NCI-H1105 (cell line): ENCODE measurements around the gene PTGES.
"Not testable (repeated sequence)": the region's sequence is repeated elsewhere in the genome, so short reads cannot be mapped to it uniquely, and the experiment has no call there.

Source experiments
- DNase-seq: peaks from one replicate; lab custom pipeline; 2025; lab: John Stamatoyannopoulos, UW

Gene PTGES, protein sequence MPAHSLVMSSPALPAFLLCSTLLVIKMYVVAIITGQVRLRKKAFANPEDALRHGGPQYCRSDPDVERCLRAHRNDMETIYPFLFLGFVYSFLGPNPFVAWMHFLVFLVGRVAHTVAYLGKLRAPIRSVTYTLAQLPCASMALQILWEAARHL

DNA sequence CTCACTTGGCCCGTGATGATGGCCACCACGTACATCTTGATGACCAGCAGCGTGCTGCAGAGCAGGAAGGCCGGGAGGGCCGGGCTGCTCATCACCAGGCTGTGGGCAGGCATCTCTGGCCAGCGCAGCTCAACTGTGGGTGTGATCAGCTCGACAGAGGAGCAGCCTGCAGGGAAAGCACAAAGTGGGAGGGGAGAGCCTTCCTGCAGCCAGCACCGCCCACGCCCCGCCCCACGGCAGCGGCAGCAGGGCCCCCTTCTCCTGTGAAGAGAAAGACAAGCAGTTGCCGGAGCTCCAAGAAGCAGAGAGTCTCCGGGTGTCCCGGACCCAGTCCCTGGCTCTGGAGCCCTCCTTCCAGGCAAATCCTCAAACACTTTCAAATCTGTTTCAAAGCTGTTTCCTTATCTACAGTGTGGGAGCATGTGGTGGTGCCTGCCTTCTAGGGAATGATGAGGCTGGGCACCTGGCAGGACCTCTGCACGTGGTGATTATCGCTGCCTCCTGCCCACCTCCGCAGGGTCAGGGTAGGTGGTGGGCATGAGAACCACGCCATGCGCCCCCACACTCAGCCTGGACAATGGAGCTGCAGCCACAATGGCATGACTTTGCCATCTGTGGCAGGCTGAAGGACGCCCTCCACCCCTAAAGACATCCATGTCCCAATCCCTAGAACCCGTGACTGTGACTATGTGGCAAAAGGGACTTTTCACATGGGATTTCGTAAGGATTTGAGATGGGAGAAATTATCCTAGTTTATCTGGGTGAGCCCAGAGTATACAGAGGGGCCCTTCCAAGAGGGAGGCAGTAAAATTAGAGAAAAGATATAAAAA lies at the start of gene PTGES:
TSS of gene PTGES (minus strand) at position 143 of the 830 bp plus-strand sequence. CDS start at position 113, 30 bp downstream.
- DNase-seq = no peak

DNA sequence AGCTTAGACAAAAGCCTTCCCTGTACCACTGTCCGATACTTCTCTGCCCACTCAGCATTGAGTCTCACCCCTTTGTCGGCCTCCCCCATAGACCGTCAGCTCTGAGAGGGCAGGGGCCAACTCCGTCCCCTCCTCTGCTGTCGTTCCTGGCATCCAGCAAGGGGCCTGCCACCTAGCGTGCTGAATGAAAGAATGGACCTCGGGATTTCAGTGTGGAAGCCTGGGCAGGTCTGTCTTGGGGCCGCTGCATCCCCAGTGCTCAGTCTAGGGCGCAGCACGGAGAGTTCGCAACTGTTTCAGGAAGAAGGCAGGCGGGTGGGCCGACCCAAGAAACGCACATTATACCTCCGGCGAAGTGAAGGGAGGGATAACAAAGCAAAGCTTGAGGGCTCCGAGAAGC lies 48.7 kb upstream of the PTGES start:
- DNase-seq = no peak

DNA sequence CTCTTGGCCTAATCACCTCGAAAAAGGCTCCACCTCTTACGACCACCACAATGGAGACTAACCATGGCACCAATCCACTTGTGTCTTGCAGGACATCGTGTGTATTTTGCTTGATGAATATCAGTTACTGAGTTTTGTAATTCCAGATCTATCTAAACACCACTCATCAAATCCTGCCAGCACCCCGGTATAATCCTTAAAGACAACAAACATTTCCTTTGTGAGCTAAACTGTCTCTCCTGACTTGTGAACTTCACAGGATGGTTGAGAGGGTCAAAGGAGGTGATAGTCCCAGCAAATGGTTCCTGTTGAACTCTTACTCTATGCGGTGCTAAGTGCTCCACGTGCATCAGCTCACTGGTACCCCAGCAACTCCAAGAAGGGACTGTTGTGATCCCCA lies 46.1 kb upstream of the PTGES start:
- DNase-seq = no peak

DNA sequence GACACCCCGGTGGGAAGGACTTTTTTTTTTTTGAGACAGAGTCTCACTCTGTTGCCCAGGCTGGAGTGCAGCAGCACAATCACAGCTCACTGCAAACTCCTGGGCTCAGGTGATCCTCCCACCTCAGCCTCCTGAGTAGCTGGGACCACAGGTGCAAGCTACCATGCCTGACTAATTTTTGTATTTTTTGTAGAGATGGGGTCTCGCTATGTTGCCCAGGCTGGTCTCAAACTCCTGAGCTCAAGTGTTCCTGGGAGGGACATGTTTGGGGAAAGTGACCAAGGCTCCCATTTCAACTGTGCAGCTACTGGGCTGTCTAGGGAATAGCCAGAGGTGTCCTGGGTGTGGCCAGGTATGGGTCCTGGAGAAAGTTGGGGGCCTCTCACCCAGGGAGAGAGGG lies 43.2 kb upstream of the PTGES start:
- not testable (repeated sequence) for DNase-seq

DNA sequence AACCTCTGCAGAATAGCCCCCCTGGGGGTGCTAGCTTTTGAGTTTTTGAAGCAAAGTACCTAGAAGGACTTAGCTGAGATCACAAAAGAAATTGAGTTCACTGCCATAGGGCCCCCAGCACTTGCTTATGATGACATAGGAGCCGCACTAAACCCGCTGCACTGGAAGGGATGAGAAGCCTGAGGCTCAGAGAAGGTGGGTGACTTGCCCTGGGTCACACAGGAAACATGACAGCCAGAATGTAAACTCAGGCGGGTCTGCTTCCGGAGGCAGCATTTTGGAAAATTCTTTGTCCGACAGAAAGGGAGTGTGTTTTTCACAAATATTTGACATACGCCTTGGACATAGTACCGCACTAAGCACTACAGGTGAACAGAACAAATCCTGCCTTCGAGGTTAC lies 41.7 kb upstream of the PTGES start:
- no peak for DNase-seq

DNA sequence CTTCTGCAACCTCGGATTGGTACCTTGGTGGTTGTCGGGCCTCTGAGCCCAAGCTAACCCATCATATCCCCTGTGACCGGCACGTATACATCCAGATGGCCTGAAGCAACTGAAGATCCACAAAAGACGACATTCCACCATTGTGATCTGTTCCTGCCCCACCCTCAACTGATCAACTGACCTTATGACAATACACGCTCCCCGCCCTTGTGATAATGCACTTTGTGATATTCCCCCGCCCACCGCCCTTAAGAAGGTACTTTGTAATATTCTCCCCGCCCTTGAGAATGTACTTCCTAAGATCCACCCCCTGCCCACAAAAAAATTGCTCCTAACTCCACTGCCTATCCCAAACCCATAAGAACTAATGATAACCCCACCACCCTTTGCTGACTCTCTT lies 33.6 kb upstream of the PTGES start:
- no peak for DNase-seq

DNA sequence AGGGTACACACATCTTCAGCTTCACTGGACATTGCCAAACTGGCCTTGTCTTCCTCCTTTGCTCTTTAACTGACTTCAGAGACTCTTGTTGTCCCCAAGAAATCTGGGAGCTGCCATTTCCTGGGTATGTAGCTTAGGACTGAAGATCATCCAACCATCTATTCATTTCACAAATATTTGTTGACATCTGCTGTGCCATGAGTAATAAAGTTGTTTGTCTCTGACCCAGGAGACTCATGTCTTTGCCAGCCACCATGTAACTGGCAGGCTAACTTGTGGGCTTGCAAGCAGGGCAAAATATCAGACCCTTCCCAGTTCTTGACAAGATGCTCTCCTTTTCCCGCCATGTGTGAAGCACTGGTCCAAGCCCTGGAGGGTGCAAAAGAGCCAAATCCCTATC lies 33.0 kb upstream of the PTGES start:
- DNase-seq = no peak

DNA sequence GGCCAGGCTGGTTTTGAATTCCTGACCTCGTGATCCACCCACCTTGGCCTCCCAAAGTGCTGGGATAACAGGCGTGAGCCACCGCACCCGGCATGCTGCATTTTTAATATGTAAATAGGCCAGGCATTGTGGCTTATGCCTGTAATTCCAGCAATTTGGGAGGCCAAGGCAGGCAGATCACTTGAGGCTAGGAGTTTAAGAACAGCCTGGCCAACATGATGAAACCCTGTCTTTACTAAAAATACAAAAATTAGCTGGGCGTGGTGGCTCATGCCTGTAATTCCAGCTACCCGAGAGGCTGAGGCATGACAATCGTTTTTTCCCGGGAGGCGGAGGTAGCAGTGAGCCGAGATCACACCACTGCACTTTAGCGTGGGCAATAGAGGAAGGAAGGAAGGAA lies 32.1 kb upstream of the PTGES start:
- DNase-seq = not testable (repeated sequence)

DNA sequence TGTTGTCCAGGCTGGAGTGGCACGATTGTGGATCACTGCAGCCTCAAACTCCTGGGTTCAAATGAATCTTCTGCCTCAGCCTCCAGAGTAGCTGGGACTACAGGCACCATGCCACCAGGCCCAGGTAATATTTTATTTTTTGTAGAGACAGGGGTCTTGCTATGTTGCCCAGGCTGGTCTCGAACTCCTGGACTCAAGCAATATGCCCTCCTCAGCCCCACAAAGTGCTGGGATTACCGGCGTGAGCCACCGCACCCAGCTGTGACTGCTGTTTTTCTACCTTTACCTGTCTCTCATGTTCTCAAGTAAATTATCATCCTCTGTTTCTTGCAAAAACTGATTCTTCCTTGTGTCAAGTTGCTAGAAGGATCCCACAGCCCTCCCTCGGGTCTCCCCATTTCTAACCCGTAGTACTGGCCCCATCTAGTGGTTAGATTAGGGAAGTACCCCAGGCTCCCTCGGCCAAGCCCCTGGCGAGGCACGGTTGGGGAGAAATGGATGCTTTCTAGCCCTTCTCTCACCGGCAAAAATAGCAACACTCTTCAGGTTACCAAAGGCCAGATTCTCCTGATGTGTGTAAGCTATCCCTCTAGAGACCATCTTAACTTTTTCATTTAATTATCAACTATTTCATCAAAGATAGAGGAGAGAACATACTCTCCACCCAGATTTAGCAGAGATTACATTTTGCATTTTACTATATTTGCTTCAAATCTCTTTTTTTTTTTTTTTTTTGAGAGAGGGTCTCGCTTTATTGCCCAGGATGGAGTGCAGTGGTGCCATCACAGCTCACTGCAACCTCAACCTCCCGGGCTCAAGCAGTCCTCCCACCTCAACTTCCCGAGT lies 30.9 kb upstream of the PTGES start:
- peak; percentile 48 for DNase-seq

DNA sequence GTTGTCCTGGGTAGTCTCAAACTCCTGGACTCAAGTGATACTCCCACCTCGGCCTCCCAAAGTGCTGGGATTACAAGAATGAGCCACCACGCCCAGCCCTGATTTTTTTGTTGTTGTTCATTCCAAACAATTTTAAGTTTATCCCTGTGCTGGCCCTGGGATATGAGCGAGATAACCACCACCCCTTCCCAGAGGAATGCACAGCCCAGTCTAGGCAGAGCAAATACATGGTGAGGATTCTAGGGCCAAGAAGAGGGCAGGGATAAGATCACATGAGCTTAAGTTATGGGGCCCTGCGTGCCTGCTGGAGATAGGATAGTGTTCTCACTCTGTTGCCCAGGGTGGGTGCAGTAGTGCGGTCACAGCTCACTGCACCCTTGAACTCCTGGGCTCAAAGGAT lies 29.1 kb upstream of the PTGES start:
- no peak for DNase-seq

DNA sequence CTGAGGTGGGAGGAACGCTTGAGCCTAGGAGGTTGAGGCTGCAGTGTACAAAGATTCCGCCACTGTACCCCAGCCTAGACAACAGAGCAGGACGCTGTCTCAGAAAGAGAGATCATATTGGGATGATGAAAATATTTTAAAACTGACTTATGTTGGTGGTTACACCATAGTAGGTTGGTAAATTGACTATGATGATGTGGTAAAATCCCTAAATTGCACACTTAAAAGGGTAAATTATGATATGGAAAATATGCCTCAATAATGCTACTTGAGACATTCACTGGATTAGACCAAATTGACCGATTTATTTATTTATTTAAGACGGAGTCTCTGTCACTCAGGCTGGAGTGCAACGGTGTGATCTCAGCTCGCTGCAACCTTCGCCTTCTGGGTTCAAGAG lies 28.3 kb upstream of the PTGES start:
- DNase-seq = no peak

DNA sequence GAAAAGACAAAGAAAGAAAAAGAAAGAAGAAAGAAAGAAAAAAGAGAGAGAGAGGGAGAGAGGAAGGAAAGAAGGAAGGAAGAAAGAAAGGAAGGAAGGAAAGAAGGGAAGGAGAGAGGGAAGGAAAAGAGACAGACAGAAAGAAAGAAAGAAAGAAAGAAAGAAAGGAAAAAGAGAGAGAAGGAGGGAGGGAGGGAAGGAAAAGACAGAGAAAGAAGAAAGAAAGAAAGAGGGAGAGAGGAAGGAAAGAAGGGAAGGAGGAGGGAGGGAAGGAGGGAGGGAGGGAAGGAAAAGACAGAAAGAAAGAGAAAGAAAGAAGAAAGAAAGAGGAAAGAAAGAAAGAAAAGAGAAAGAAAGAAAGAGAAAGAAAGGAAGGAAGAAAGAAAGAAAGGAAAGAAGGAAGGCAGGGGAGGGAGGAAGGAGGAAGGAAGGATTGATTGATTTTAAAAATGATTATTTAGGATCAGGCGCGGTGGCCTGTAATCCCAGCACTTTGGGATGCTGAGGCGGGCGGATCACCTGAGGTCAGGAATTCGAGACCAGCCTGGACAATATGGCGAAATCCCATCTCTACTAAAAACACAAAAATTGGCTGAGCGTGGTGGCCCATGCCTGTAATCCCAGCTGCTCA lies 26.8 kb upstream of the PTGES start:
- no peak for DNase-seq

DNA sequence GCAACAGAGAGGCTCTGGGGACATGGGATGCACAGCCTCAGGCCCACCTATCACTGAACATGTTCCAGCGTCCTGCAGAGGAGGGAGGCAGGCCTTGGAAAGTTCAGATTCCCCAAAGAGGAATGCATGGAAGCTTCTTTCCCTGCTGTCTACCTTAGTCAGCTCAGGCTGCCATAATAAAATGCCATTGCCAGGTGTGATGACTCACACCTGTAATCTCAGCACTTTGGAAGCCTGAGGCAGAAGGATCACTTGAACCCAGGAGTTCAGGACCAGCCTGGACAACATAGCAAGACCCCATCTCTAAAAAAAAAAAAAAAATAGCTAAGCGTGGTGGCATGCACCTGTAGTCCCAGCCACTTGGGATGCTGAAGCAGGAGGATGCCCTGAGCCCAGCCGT lies 25.6 kb upstream of the PTGES start:
- DNase-seq = no peak

DNA sequence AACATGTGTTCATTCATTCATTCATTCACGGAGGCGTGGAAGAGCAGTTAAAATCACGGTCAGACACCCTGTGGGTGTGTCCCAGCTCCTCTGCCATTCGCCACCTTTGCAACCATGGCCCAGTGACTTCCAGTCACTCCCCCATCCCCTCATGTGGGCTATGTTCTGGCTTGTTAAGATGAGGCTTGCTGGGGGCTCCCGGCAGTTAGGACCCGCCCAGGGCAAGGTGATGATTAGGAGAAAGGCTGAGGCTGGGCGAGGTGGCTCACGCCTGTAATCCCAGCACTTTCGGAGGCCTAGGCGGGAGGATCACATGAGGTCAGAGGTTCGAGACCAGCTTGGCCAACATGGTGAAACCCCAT lies 24.9 kb upstream of the PTGES start:
- no peak for DNase-seq

DNA sequence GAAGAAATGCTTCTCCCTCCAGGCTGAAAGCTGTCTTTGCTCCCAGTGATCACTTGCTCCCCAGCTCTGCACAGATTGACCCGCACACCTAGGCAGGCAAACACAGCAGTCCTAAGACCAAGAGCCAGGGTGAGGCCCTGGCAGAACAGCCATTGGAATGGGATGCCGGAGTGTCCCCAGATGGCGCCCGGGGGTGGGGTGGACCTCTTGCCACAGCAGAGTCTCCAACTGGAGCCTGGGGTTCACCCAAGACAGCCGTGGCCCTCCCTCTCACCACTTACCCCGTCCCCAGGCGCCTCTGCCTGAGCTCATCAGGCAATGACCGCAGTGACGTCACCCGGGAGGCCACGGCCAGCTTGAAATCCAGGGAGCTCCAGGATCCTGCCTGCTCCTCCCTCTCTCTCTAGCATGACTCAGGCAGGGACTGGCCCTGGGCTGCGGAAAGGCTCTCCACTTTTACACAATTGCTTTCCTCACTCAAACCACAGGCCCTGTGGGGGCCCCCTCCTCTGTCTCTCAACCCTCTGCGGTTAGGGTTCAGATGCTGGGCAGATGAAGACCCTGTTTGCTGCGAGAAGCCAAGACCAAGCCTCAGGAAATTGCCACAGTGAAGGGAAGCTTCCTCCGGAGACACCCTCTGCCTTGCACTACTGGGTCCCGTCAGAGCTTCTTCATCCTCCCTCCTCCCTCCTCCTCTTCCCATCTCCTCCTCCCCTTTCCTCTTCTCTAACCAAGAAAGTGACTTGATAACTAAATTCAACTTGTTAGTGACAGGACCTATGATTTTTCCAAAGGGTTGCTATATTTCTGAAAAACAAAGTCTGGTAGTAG lies 24.3 kb upstream of the PTGES start:
- DNase-seq = no peak

DNA sequence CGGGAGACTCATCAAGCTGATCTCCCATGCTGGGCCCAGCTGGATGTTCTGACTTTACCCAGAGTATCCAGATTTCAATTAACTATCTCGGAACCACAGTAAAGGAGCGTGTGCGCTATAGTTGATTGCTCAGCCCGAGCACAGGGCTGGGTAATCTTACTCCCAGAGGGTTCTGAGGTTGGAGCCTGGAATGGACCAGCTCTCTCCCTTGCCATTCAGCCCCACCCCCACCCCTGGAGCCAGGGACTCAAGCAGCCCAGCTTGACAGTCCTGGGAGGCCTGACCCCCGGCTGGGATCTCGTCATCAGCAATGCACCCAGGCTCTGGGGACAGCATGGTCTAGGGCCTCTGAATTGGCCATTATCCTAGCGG lies 23.7 kb upstream of the PTGES start:
- no peak for DNase-seq

DNA sequence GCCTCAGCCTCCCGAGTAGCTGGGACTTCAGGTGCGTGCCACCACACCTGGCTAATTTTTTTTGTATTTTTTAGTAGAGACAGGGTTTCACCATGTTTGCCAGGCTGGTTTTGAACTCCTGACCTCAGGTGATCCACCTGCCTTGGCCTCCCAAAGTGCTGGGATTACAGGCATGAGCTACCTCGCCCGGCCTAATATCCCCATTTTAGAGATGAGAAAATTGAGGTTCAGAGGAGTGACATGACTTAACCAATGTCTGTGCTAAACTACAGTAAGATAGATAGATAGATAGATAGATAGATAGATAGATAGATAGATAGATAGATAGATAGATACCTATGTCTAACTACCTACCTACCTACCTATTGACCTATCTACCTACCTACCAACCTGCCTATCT lies 23.3 kb upstream of the PTGES start:
- not testable (repeated sequence) for DNase-seq

DNA sequence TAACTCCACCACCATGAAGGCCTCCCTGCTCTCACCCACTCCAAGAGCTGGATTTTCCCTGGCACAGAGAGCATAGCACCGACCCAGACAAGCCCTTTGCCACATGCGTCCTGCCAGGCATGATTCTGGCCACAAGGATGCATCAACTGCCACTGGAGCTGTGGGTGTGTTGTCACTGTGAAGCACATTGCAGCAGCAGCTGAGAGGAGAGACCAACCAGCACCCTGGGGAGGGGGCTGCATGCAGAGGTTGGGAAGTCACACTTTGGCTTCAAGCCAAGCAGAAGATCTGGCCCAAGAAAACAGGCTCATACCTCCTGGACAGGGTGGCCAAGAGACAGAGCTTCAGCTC lies 22.6 kb upstream of the PTGES start:
- DNase-seq = no peak

DNA sequence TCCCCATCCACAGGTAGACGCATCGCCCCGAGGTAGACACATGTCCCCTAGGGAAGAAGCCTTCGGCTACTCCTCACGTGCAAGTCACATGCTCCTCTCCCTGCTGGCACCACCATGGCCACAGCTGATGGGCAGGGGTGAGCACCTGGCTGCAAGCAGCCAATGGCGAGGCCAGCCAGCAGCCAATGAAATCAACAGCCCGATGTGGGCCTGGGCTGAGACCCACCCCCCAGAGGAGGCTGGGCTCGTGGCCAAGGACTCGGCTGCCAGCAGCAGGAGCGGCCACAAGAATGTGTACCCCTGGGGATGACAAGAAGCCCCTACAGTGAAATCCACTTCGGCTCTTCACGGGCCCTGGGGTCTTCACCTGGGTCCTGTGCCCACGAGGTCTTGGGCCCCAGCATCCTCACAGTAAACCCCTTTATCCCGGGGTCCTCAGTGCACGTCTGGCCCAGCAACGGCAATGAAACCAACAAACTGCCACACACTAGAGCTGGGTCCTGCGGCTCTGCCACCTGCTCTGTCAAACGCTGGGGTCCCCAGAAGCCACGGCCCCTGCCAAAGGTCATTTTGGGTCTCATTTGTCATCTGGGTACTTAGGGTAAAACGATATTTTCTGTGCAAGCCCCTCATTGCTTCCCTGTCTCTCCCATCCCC lies 22.1 kb upstream of the PTGES start:
- peak; percentile 1 for DNase-seq

DNA sequence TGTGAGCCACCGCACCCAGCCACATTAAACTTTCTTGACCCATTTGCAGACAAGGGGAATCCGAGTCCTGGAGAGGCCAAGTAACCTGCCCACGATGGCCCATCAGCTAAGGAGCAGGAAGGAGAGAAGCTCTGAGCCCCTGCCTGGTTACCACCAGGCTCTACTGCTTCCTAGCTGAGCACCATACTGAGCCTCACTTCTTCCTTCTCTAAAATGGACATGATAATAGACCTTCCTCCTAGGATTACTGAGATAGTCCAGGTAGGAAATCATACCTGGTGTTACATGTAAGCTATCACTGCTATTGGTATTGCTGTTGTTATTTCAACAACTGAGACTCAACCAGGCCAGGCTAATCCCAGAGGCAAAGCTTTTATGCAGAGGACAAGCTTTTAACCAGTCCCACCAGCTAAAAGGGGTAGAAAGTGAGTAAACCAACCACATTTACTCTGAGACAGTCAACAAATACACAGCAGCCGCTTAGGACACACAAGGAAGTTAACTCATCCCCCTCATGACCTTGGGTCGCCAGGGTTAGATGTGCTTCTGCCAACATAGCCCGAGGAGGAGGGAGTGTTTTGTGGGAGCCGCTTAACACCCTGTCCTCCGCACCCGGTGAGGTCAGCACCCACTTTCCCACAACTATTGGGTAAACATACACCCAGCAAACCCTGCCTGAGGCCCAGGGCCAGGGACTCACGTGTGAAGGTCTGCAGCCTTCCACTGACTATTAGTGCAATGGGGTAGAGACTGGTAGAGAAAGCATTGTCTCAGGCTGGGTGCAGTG lies 20.6 kb upstream of the PTGES start:
- no peak for DNase-seq
